Neural cell (in vitro differentiated cells): Measurements from ENCODE around the gene PRIMA1. TPM values are rescaled to one million over a fixed set of nuclear protein-coding genes. Genes with fewer than 3 reads are reported as not detected.

ENCODE experiments used
- H2AFZ ChIP-seq: fragments of 200-600, 300-800 bp; sonication (generic), shearing (Covaris generic); 2 replicates; pipeline ENCODE4 v1.6.0; 2014; ENCODE audit warnings: low read depth, mild to moderate bottlenecking, antibody characterized with exemption, low read length, moderate library complexity
- H3F3A ChIP-seq: fragments of 200-600 bp; shearing (Covaris generic); 2 replicates; pipeline ENCODE4 v1.6.1; 2016; ENCODE audit warnings: mild to moderate bottlenecking, moderate library complexity, mixed read lengths, antibody characterized with exemption, low read length; ENCODE audit not compliant: insufficient read depth, poor library complexity, severe bottlenecking
- H3K27ac ChIP-seq: fragments of 200-600, 300-800 bp; sonication (generic), shearing (Covaris generic); 2 replicates; pipeline ENCODE4 v1.5.1; 2014; ENCODE audit warnings: mild to moderate bottlenecking, low read length, moderate library complexity
- H3K27me3 ChIP-seq: fragments of 300-800, 200-600 bp; sonication (generic), shearing (Covaris generic); 2 replicates; pipeline ENCODE4 v1.6.0; 2014; ENCODE audit warnings: mild to moderate bottlenecking, low read depth, low read length, moderate library complexity; ENCODE audit not compliant: insufficient read depth
- H3K36me3 ChIP-seq: fragments of 300-800, 200-600 bp; sonication (generic), shearing (Covaris generic); 2 replicates; pipeline ENCODE4 v1.5.1; 2014; ENCODE audit warnings: mild to moderate bottlenecking, antibody characterized with exemption, low read length, moderate library complexity; ENCODE audit not compliant: insufficient read depth
- H3K4me2 ChIP-seq: fragments of 300-800, 200-600 bp; sonication (generic), shearing (Covaris generic); 2 replicates; pipeline ENCODE4 v1.6.0; 2014; ENCODE audit warnings: mild to moderate bottlenecking, low read length
- H3K4me3 ChIP-seq: fragments of 300-800, 200-600 bp; sonication (generic), shearing (Covaris generic); 2 replicates; pipeline ENCODE4 v1.5.1; 2014; ENCODE audit warnings: mild to moderate bottlenecking, low read length, moderate library complexity
- H3K79me2 ChIP-seq: fragments of 200-600 bp; shearing (Covaris generic); replicated peaks from 2 replicates; pipeline ENCODE4 v1.6.0; 2014; ENCODE audit warnings: mild to moderate bottlenecking, low read length, moderate library complexity; ENCODE audit not compliant: insufficient read depth
- H3K9ac ChIP-seq: fragments of 300-800, 200-600 bp; sonication (generic), shearing (Covaris generic); 2 replicates; pipeline ENCODE4 v1.6.1; 2016; ENCODE audit warnings: mild to moderate bottlenecking, low read length, mixed read lengths
- H3K9me2 ChIP-seq: fragments of 200-600 bp; shearing (Covaris generic); 2 replicates; pipeline ENCODE4 v1.6.1; 2016; ENCODE audit warnings: mild to moderate bottlenecking, low read length, mixed read lengths; ENCODE audit not compliant: insufficient read depth
- H3K9me3 ChIP-seq: fragments of 200-600, 300-800 bp; sonication (generic), shearing (Covaris generic); 2 replicates; pipeline ENCODE4 v1.6.1; 2016; ENCODE audit warnings: mild to moderate bottlenecking, mixed run types, low read length, moderate library complexity, mixed read lengths
- H4K20me1 ChIP-seq: fragments of 200-600 bp; shearing (Covaris generic); 2 replicates; pipeline ENCODE4 v1.6.1; 2016; ENCODE audit warnings: mild to moderate bottlenecking, mixed run types; ENCODE audit not compliant: insufficient read depth
- EP300 ChIP-seq: fragments of 450-650 bp; conservative IDR thresholded peaks from 2 replicates; pipeline ENCODE4 v1.6.1; 2014; ENCODE audit warnings: antibody characterized with exemption, mild to moderate bottlenecking, moderate library complexity; ENCODE audit not compliant: poor library complexity, severe bottlenecking
- EZH2 ChIP-seq: fragments of 200-600, 300-800 bp; shearing (Covaris generic), sonication (generic); IDR thresholded peaks from 2 replicates; pipeline ENCODE4 v1.6.1; 2014; ENCODE audit warnings: antibody characterized with exemption, low read length, borderline replicate concordance, mild to moderate bottlenecking; ENCODE audit not compliant: insufficient read depth, poor library complexity, severe bottlenecking
- MXI1 ChIP-seq: fragments of 450-650 bp; conservative IDR thresholded peaks from 2 replicates; pipeline ENCODE4 v1.6.1; 2014; ENCODE audit warnings: antibody characterized with exemption, mild to moderate bottlenecking; ENCODE audit not compliant: poor library complexity, severe bottlenecking
- POLR2AphosphoS5 ChIP-seq: IDR thresholded peaks from 2 replicates; pipeline ENCODE4 v1.6.1; 2012
- RAD21 ChIP-seq: fragments of 450-650 bp; conservative IDR thresholded peaks from 2 replicates; pipeline ENCODE4 v1.6.1; 2014; ENCODE audit warnings: antibody characterized with exemption, mild to moderate bottlenecking, moderate library complexity
- SMC3 ChIP-seq: fragments of 450-650 bp; conservative IDR thresholded peaks from 2 replicates; pipeline ENCODE4 v1.6.1; 2014; ENCODE audit warnings: antibody characterized with exemption, mild to moderate bottlenecking, moderate library complexity; ENCODE audit not compliant: poor library complexity
- TAF1 ChIP-seq: IDR thresholded peaks from 2 replicates; pipeline ENCODE4 v1.6.1; 2012; ENCODE audit warnings: low read depth
- polyA minus RNA-seq: library from RNA; depleted of rRNA, polyadenylated mRNA; stranded (reverse); fragments of >200 nt; gene quantifications from 2 replicates; pipeline ENCODE4 v1.2.3, GENCODE V29; 2014
- polyA plus RNA-seq: library from polyadenylated mRNA; depleted of rRNA; stranded (reverse); fragments of >200 nt; gene quantifications from 2 replicates; pipeline ENCODE4 v1.2.3, GENCODE V29; 2014
- TF ChIP-seq, protein P1 (sequence below): fragments of 450-650 bp; IDR thresholded peaks from 2 replicates; pipeline ENCODE4 v1.5.1; 2014; ENCODE audit warnings: antibody characterized with exemption, mild to moderate bottlenecking, moderate library complexity; ENCODE audit not compliant: poor library complexity, severe bottlenecking
- TF ChIP-seq, protein P2 (sequence below): IDR thresholded peaks from 2 replicates; pipeline ENCODE4 v1.6.1; 2012; ENCODE audit warnings: borderline replicate concordance

Gene PRIMA1, protein sequence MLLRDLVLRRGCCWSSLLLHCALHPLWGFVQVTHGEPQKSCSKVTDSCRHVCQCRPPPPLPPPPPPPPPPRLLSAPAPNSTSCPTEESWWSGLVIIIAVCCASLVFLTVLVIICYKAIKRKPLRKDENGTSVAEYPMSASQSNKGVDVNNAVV
- 0.14 TPM in 1 of 2 replicates, not detected in the other for polyA plus RNA-seq
- not detected in 2 replicates for polyA minus RNA-seq

GRCh38 chr14:93788293-93788542 lies at the start of gene PRIMA1:
PRIMA1 (minus strand) TSS chr14:93788485; CDS start chr14:93787718, 767 bp downstream.
- peak within 1 kb of the TSS; percentile 51 for H3K4me2 ChIP-seq

GRCh38 chr14:93834699-93835371 lies 46.5 kb upstream of the PRIMA1 start:
- TF ChIP-seq EP300 (no peak), SMC3 (no peak), POLR2AphosphoS5 (no peak), EZH2 (no peak), MXI1 (no peak), RAD21 (no peak), TAF1 (no peak)
- TF ChIP-seq, protein P1, sequence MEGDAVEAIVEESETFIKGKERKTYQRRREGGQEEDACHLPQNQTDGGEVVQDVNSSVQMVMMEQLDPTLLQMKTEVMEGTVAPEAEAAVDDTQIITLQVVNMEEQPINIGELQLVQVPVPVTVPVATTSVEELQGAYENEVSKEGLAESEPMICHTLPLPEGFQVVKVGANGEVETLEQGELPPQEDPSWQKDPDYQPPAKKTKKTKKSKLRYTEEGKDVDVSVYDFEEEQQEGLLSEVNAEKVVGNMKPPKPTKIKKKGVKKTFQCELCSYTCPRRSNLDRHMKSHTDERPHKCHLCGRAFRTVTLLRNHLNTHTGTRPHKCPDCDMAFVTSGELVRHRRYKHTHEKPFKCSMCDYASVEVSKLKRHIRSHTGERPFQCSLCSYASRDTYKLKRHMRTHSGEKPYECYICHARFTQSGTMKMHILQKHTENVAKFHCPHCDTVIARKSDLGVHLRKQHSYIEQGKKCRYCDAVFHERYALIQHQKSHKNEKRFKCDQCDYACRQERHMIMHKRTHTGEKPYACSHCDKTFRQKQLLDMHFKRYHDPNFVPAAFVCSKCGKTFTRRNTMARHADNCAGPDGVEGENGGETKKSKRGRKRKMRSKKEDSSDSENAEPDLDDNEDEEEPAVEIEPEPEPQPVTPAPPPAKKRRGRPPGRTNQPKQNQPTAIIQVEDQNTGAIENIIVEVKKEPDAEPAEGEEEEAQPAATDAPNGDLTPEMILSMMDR: no peak
- TF ChIP-seq, protein P2, sequence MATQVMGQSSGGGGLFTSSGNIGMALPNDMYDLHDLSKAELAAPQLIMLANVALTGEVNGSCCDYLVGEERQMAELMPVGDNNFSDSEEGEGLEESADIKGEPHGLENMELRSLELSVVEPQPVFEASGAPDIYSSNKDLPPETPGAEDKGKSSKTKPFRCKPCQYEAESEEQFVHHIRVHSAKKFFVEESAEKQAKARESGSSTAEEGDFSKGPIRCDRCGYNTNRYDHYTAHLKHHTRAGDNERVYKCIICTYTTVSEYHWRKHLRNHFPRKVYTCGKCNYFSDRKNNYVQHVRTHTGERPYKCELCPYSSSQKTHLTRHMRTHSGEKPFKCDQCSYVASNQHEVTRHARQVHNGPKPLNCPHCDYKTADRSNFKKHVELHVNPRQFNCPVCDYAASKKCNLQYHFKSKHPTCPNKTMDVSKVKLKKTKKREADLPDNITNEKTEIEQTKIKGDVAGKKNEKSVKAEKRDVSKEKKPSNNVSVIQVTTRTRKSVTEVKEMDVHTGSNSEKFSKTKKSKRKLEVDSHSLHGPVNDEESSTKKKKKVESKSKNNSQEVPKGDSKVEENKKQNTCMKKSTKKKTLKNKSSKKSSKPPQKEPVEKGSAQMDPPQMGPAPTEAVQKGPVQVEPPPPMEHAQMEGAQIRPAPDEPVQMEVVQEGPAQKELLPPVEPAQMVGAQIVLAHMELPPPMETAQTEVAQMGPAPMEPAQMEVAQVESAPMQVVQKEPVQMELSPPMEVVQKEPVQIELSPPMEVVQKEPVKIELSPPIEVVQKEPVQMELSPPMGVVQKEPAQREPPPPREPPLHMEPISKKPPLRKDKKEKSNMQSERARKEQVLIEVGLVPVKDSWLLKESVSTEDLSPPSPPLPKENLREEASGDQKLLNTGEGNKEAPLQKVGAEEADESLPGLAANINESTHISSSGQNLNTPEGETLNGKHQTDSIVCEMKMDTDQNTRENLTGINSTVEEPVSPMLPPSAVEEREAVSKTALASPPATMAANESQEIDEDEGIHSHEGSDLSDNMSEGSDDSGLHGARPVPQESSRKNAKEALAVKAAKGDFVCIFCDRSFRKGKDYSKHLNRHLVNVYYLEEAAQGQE: no peak
- Histone ChIP-seq H3K9ac (no peak overlapping the region), H3K27me3 (no peaks in the 10 kb centered on the region), H3K9me3 (no peaks in the 10 kb centered on the region), H2AFZ (no peak overlapping the region), H3K4me3 (no peak overlapping the region), H3K79me2 (no peaks in the 10 kb centered on the region), H3F3A (no peaks in the 10 kb centered on the region), H3K27ac (no peak overlapping the region), H3K9me2 (no peaks in the 10 kb centered on the region), H3K36me3 (no peaks in the 10 kb centered on the region), H3K4me2 (no peak overlapping the region), H4K20me1 (no peaks in the 10 kb centered on the region)

More at GRCh38 chr14:93788293-93788542, at the start of gene PRIMA1:
- H4K20me1 ChIP-seq: no peaks in the 10 kb centered on the region
- H3K9me3 ChIP-seq: no peaks in the 10 kb centered on the region
- H3K27ac ChIP-seq: no peak within 1 kb of the TSS
- H2AFZ ChIP-seq: no peak within 1 kb of the TSS
- H3K4me3 ChIP-seq: peak within 1 kb of the TSS; percentile 70
- H3K9ac ChIP-seq: peak within 1 kb of the TSS; percentile 36
- H3F3A ChIP-seq: no peaks in the 10 kb centered on the region
- peaks cover 47% of the 10 kb centered on the region for H3K27me3 ChIP-seq
- no peaks in the 10 kb centered on the region for H3K9me2 ChIP-seq
- no peaks in the 10 kb centered on the region for H3K79me2 ChIP-seq
- TF ChIP-seq EZH2 (no peak), SMC3 (no peak), POLR2AphosphoS5 (no peak), MXI1 (no peak), RAD21 (no peak), TAF1 (no peak), EP300 (no peak)
- TF ChIP-seq, protein P1: no peak
- TF ChIP-seq, protein P2: no peak
- no peaks in the 10 kb centered on the region for H3K36me3 ChIP-seq
